Left ventricle myocardium inferior (tissue), 1 donor: ENCODE data around the gene SAMHD1. TPM values are rescaled to one million over a fixed set of nuclear protein-coding genes. Genes with fewer than 3 reads are reported as not detected.
"Not testable (repeated sequence)": the region's sequence is repeated elsewhere in the genome, so short reads cannot be mapped to it uniquely, and the experiment has no call there.

ENCODE experiments used
- DNase-seq: peaks from one replicate; pipeline ENCODE4 v3.0.0-alpha.2; 2020
- H3K27ac ChIP-seq: fragments of 200-600 bp; replicated peaks from 2 replicates; pipeline ENCODE4 v1.8.0; 2021
- H3K27me3 ChIP-seq: fragments of 200-600 bp; 2 replicates; pipeline ENCODE4 v1.8.0; 2021; ENCODE audit warnings: low read depth
- H3K36me3 ChIP-seq: fragments of 200-600 bp; 2 replicates; pipeline ENCODE4 v1.8.0; 2021
- H3K4me1 ChIP-seq: fragments of 200-600 bp; 2 replicates; pipeline ENCODE4 v1.8.0; 2021
- H3K4me3 ChIP-seq: fragments of 200-600 bp; 2 replicates; pipeline ENCODE4 v1.8.0; 2021; ENCODE audit warnings: mild to moderate bottlenecking, moderate library complexity
- H3K9me3 ChIP-seq: fragments of 200-600 bp; replicated peaks from 2 replicates; pipeline ENCODE4 v1.8.0; 2021
- intact Hi-C: fragments of 100-400 bp; cut with micrococcal nuclease; formaldehyde crosslinking; loops from one replicate; pipeline ENCODE4 v1.11.0; 2022
- total RNA-seq: library from RNA; stranded (reverse); fragmentation: NEBNext Ultra II Directional; extraction: Animal tissue kit (Norgen Biotek cat#: 25700); gene quantifications from one replicate; pipeline ENCODE4 v1.2.1, GENCODE V29; 2021
- TF ChIP-seq, protein P1 (sequence below): fragments of 200-600 bp; IDR thresholded peaks from 2 replicates; pipeline ENCODE4 v1.8.0; 2021; ENCODE audit warnings: antibody characterized with exemption, mild to moderate bottlenecking, borderline replicate concordance
- donor health status: DM: no; HTN: yes; CAD: no; lungs with severe emphysema.

Gene SAMHD1
- total RNA-seq, 1 donor from 2014 or later: 37.8 TPM

DNA sequence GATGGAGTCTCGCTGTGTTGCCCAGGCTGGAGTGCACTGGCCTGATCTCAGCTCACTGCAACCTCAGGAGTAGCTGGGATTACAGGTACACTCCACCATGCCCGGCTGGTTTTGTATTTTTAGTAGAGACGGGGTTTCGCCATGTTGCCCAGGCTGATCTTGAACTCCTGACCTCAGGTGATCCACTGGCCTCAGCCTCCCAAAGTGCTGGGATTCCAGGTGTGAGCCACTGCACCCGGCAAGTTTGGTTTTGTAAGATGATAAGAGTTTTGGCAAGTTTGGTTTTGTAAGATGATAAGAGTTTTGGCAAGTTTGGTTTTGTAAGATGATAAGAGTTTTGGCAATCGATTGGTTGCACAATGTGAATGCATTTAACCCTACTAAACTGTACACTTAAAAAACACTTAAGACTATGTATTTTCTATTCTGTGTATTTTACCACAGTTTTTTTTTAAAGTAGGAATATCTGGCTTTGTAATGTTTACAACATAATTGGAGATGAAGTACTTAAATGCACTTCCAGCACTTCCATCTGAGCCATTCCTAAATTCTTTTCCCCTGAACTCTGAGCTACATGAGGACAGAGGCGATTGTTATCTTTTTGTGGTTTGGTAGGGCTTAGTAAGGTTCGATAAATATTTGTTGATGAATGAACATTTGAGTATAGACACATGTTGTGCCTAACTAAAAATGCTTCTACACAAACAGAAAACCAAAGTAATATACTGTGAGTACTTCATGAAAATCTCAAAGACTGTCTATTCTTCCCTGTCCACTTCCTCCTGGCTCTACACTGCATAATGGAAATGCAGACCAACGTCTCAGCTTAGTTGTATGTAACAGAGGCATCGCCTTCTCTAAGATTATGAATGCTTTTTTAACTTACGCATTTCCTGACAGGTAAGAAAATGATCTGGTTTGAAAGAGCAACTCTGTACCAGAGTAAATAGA is 18.8 kb downstream of the SAMHD1 start:
- no peak for DNase-seq
- Histone ChIP-seq H3K4me3 (no peak overlapping the region), H3K27me3 (no peaks in the 10 kb centered on the region), H3K4me1 (peaks cover 29% of the 10 kb centered on the region), H3K36me3 (peaks cover 84% of the 10 kb centered on the region), H3K27ac (no peak overlapping the region), H3K9me3 (no peaks in the 10 kb centered on the region)
- intact Hi-C loops: no loop called here
- TF ChIP-seq, protein P1, sequence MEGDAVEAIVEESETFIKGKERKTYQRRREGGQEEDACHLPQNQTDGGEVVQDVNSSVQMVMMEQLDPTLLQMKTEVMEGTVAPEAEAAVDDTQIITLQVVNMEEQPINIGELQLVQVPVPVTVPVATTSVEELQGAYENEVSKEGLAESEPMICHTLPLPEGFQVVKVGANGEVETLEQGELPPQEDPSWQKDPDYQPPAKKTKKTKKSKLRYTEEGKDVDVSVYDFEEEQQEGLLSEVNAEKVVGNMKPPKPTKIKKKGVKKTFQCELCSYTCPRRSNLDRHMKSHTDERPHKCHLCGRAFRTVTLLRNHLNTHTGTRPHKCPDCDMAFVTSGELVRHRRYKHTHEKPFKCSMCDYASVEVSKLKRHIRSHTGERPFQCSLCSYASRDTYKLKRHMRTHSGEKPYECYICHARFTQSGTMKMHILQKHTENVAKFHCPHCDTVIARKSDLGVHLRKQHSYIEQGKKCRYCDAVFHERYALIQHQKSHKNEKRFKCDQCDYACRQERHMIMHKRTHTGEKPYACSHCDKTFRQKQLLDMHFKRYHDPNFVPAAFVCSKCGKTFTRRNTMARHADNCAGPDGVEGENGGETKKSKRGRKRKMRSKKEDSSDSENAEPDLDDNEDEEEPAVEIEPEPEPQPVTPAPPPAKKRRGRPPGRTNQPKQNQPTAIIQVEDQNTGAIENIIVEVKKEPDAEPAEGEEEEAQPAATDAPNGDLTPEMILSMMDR: no peak

DNA sequence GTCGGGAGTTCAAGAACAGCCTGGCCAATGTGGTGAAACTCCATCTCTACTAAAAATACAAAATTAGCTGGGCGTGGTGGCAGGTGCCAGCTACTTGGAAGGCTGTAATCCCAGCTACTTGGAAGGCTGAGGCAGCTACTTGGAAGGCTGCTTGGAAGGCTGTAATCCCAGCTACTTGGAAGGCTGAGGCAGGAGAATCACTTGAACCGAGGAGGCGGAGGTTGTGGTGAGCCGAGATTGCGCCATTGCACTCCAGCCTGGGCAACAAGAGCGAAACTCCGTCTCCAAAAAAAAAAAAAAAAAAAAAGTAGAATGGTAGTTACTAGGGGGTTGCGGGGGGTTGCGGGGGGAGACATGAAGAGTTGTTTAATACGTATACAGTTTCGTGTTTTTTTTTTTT is 19.4 kb downstream of the SAMHD1 start:
- H3K9me3 ChIP-seq, H3K27me3 ChIP-seq, intact Hi-C loops, H3K4me3 ChIP-seq, DNase-seq, H3K27ac ChIP-seq: not testable (repeated sequence)
- H3K36me3 ChIP-seq: peaks cover 90% of the 10 kb centered on the region
- H3K4me1 ChIP-seq: peaks cover 22% of the 10 kb centered on the region

DNA sequence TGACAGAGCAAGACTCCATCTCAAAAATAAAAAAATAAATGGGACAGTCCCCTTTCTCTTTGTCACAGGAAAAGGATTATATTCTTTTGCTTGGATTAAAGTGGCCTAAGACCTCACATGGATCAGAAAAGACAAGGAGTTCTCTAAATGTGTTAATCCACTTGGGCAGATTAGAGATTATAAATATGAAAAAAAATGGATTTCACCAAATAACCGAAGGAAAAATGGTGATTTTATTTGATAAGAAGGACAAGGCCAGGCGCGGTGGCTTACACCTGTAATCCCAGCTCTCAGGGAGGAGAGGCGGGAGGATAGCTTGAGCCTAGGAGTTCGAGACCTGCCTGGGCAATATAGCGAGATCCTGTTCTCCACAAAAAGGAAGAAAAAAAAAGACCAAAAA is 21.8 kb downstream of the SAMHD1 start:
- H3K27me3 ChIP-seq: no peaks in the 10 kb centered on the region
- no peaks in the 10 kb centered on the region for H3K9me3 ChIP-seq
- DNase-seq: no peak
- peaks cover 95% of the 10 kb centered on the region for H3K36me3 ChIP-seq
- TF ChIP-seq, protein P1: no peak
- H3K4me1 ChIP-seq: peaks cover 9% of the 10 kb centered on the region
- H3K4me3 ChIP-seq: no peak overlapping the region
- intact Hi-C loops: no loop called here
- H3K27ac ChIP-seq: no peak overlapping the region

DNA sequence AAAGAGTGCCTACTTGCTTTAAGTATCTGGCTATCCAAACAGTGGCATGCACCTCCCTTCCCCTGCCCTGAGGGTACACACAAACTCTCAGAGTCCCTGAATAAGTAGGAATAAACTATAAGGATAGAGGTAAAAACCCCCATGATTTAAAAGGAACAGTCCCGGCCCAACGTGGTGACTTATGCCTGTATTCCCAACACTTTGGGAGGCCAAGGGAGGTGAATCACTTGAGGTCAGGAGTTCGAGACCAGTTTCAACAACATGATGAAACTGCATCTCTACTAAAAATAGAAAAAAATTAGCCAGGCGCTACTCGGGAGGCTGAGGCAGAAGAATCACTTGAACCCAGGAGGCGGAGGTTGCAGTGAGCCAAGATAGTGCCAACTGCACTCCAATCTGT is 22.2 kb downstream of the SAMHD1 start:
- intact Hi-C loops: no loop called here
- Histone ChIP-seq H3K4me3 (no peak overlapping the region), H3K4me1 (peaks cover 9% of the 10 kb centered on the region), H3K27me3 (no peaks in the 10 kb centered on the region), H3K9me3 (no peaks in the 10 kb centered on the region), H3K27ac (no peak overlapping the region), H3K36me3 (peaks cover 95% of the 10 kb centered on the region)
- TF ChIP-seq, protein P1: no peak
- no peak for DNase-seq

DNA sequence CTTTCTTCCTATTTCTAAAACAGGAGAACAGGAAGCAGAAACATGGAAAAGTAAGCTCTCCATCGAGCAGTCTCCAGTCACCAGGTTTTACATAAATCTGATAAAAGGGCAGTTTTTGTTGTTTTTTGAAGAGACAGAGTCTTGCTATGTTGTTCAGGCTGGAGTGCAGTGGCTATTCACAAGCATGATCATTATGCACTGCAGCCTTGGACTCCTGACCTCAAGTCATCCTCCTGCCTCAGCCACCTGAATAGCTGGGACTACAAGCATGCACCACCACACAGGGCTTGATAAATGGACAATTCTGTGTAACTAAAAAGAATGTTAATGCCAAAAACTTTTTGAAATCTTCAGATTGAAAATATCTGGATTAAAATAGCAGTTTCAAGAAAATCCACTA is 23.8 kb downstream of the SAMHD1 start:
- TF ChIP-seq, protein P1: no peak
- intact Hi-C loops: no loop called here
- Histone ChIP-seq H3K4me1 (peaks cover 3% of the 10 kb centered on the region), H3K36me3 (peaks cover 94% of the 10 kb centered on the region), H3K9me3 (no peaks in the 10 kb centered on the region), H3K4me3 (no peak overlapping the region), H3K27ac (no peak overlapping the region), H3K27me3 (no peaks in the 10 kb centered on the region)
- DNase-seq: no peak

DNA sequence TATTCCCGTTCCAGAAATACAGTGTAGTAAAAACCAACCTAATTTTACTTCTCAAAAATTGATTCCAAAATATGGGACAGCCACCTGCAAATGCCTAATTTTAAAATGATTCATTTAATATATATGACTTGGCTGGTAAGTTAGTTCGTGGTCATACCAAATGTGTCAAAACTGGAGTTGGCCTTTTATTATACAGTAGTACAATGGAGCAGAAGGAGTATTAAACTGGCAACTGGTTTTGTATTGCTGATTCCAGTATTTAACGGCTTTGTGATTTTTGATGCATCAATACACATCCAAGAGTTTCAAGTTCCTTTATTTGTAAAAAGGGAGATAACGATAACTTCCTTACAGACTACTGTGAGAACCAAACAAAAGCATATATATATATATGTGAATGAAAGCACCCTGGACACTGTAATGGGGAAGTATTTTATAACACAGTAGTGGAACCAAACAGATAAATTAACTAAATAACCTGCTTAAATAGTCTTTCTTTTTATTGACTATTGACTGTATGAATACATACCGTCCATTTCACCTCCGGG is 24.8 kb downstream of the SAMHD1 start:
- no peaks in the 10 kb centered on the region for H3K27me3 ChIP-seq
- TF ChIP-seq, protein P1: no peak
- H3K27ac ChIP-seq: no peak overlapping the region
- H3K36me3 ChIP-seq: peaks cover 96% of the 10 kb centered on the region
- intact Hi-C loops: no loop called here
- no peaks in the 10 kb centered on the region for H3K4me1 ChIP-seq
- no peak overlapping the region for H3K4me3 ChIP-seq
- no peak for DNase-seq
- H3K9me3 ChIP-seq: no peaks in the 10 kb centered on the region
